Caco-2 (cell line): ENCODE data around the gene XAGE2. TPM values are rescaled to one million over a fixed set of nuclear protein-coding genes. Genes with fewer than 3 reads are reported as not detected.
"Not testable (repeated sequence)": the region's sequence is repeated elsewhere in the genome, so short reads cannot be mapped to it uniquely, and the experiment has no call there.

Source experiments
- Bru-seq: library from RNA; stranded (reverse); fragments of 400-500 nt; gene quantifications from one replicate; lab custom pipeline; 2021; lab: Mats Ljungman, UMichigan
- BruChase-seq, 2 experiments: library from RNA; stranded (reverse); fragments of 400-500 nt; gene quantifications; one replicate each; lab custom pipeline; 2021; lab: Mats Ljungman, UMichigan
- BruUV-seq: library from RNA; stranded (reverse); fragments of 400-500 nt; replicated peaks from 2 replicates; lab custom pipeline; 2021; lab: Mats Ljungman, UMichigan
- CTCF ChIA-PET: fragments of 300-600 bp; sonication (Branson Sonifier 250); formaldehyde crosslinking; loops from one replicate; lab custom pipeline; 2022; ENCODE audit warnings: antibody characterized with exemption; lab: Charles Lee
- POLR2A ChIA-PET: fragments of 300-600 bp; sonication (Branson Sonifier 250); formaldehyde crosslinking; loops from one replicate; lab custom pipeline; 2022; ENCODE audit warnings: antibody characterized with exemption; lab: Charles Lee
- DNase-seq, 2 experiments: peaks; one replicate each; pipeline versions ENCODE4 v3.0.0 to v3.0.0-alpha.2; 2020 to 2022
- H3K27me3 ChIP-seq: replicated peaks from 2 replicates; pipeline ENCODE4 v1.6.0; 2011; ENCODE audit warnings: low read length; ENCODE audit not compliant: control insufficient read depth, insufficient read depth
- H3K36me3 ChIP-seq: 2 replicates; pipeline ENCODE4 v1.5.1; 2011; ENCODE audit warnings: low read length; ENCODE audit not compliant: control insufficient read depth, insufficient read depth
- H3K4me1 ChIP-seq: fragments of 250-450 bp; sonication (Bioruptor Pico); 2 replicates; pipeline ENCODE4 v1.5.1; 2020; ENCODE audit warnings: mild to moderate bottlenecking
- H3K4me3 ChIP-seq: 2 replicates; pipeline ENCODE4 v1.5.1; 2011; ENCODE audit warnings: low read depth, mild to moderate bottlenecking, control low read depth, low read length
- H3K9me3 ChIP-seq: fragments of 250-450 bp; sonication (Bioruptor Pico); 2 replicates; pipeline ENCODE4 v1.5.1; 2020; ENCODE audit warnings: mild to moderate bottlenecking, moderate library complexity
- H3K27ac Mint-ChIP-seq: one replicate; pipeline ENCODE4 v1.8.0; 2022; ENCODE audit warnings: mixed read lengths; ENCODE audit not compliant: unreplicated experiment
- H3K27me3 Mint-ChIP-seq: one replicate; pipeline ENCODE4 v1.8.0; 2022; ENCODE audit warnings: mixed read lengths; ENCODE audit not compliant: insufficient read depth, unreplicated experiment
- H3K36me3 Mint-ChIP-seq: one replicate; pipeline ENCODE4 v1.8.0; 2022; ENCODE audit warnings: mild to moderate bottlenecking, mixed read lengths; ENCODE audit not compliant: insufficient read depth, unreplicated experiment
- H3K4me1 Mint-ChIP-seq: one replicate; pipeline ENCODE4 v1.8.0; 2022; ENCODE audit warnings: low read depth, mixed read lengths; ENCODE audit not compliant: unreplicated experiment
- H3K4me3 Mint-ChIP-seq: one replicate; pipeline ENCODE4 v1.8.0; 2022; ENCODE audit warnings: mild to moderate bottlenecking, moderate library complexity, mixed read lengths; ENCODE audit not compliant: unreplicated experiment
- H3K9me3 Mint-ChIP-seq: one replicate; pipeline ENCODE4 v1.8.0; 2022; ENCODE audit warnings: mixed read lengths; ENCODE audit not compliant: unreplicated experiment
- intact Hi-C: fragments of 100-400 bp; cut with micrococcal nuclease; formaldehyde crosslinking; loops from one replicate; pipeline ENCODE4 v1.10.0; 2022; ENCODE audit not compliant: unreplicated experiment
- long read RNA-seq: library from polyadenylated mRNA; stranded (forward); transcript quantifications from one replicate; pipeline ENCODE4 v2.0.0, GENCODE V29; 2022
- total RNA-seq: library from RNA; stranded (reverse); gene quantifications from 2 replicates; pipeline ENCODE4 v1.2.3, GENCODE V29; 2022
- TF ChIP-seq, protein P1 (sequence below), 2 experiments: fragments of 200-600 bp in 1 of 2; IDR thresholded peaks; 1 replicate in 1 of 2; 2 replicates in 1 of 2; pipeline versions ENCODE4 v1.5.1 to v1.8.0; 2011 to 2022; ENCODE audit warnings: antibody characterized with exemption in 1 of 2, control low read depth in 1 of 2, inconsistent platforms in 1 of 2, low read depth in 1 of 2, low read length in 1 of 2, mild to moderate bottlenecking in 1 of 2, moderate library complexity in 1 of 2; ENCODE audit not compliant: insufficient read depth in 1 of 2, severe bottlenecking in 1 of 2, unreplicated experiment in 1 of 2

XAGE2 gene
- total RNA-seq (2.8 and 5.7 TPM in 2 replicates), Bru-seq, nascent RNA (percentile 44 among the genes with signal in this experiment), BruChase-seq, experiment 1, labeled RNA remaining after a 2-hour chase (percentile 20 among the genes with signal in this experiment), BruChase-seq, experiment 2, labeled RNA remaining after a 6-hour chase (percentile 19 among the genes with signal in this experiment)
- long read RNA-seq, transcript XAGE2-201 (5 exons, 618 nt) = major isoform, 9 of 10 reads
- long read RNA-seq, partial matches to known transcripts = 1 of 10 reads
- long read RNA-seq, other reads (novel, unspliced or antisense) = 0 of 10 reads

- peak in 1 of 2 experiments; percentile 43 for DNase-seq
- TF ChIP-seq, protein P1, sequence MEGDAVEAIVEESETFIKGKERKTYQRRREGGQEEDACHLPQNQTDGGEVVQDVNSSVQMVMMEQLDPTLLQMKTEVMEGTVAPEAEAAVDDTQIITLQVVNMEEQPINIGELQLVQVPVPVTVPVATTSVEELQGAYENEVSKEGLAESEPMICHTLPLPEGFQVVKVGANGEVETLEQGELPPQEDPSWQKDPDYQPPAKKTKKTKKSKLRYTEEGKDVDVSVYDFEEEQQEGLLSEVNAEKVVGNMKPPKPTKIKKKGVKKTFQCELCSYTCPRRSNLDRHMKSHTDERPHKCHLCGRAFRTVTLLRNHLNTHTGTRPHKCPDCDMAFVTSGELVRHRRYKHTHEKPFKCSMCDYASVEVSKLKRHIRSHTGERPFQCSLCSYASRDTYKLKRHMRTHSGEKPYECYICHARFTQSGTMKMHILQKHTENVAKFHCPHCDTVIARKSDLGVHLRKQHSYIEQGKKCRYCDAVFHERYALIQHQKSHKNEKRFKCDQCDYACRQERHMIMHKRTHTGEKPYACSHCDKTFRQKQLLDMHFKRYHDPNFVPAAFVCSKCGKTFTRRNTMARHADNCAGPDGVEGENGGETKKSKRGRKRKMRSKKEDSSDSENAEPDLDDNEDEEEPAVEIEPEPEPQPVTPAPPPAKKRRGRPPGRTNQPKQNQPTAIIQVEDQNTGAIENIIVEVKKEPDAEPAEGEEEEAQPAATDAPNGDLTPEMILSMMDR (IDR thresholded peaks at IDR 0.05; ENCODE audit: insufficient read depth in 1 of 2, low read depth in 1 of 2, low read length in 1 of 2, severe bottlenecking in 1 of 2, unreplicated experiment in 1 of 2) = no peak
- Histone ChIP-seq H3K4me1 (no peaks in the 10 kb centered on the region), H3K4me3 (no peak within 1 kb of the TSS), H3K36me3 (no peaks in the 10 kb centered on the region), H3K9me3 (no peaks in the 10 kb centered on the region), H3K27me3 (no peaks in the 10 kb centered on the region)
- Mint-ChIP-seq H3K36me3 (no peaks in the 10 kb centered on the region), H3K27ac (peak within 1 kb of the TSS; percentile 76), H3K27me3 (no peaks in the 10 kb centered on the region), H3K4me3 (peak within 1 kb of the TSS; percentile 60), H3K4me1 (no peaks in the 10 kb centered on the region), H3K9me3 (no peaks in the 10 kb centered on the region)
- CTCF ChIA-PET = no interaction called here
- BruUV-seq = no TSS peak
- intact Hi-C loops = no loop called here
- POLR2A ChIA-PET = no interaction called here
Observed at GRCh38 chrX:52368368-52369055, at the start of gene XAGE2. Gene XAGE2, plus strand, starts transcription at chrX:52369021. Its CDS starts 994 bp downstream, at chrX:52370015.

- CTCF ChIA-PET = no interaction called here
- TF ChIP-seq, protein P1 (IDR thresholded peaks at IDR 0.05; ENCODE audit: insufficient read depth in 1 of 2, low read depth in 1 of 2, low read length in 1 of 2, severe bottlenecking in 1 of 2, unreplicated experiment in 1 of 2) = no peak
Observed at GRCh38 chrX:52337410-52337809, 31.4 kb upstream of the XAGE2 start.

GRCh38 chrX:52341493-52341892 is 27.3 kb upstream of the XAGE2 start:
- TF ChIP-seq, protein P1 (IDR thresholded peaks at IDR 0.05; ENCODE audit: insufficient read depth in 1 of 2, low read depth in 1 of 2, low read length in 1 of 2, severe bottlenecking in 1 of 2, unreplicated experiment in 1 of 2) = no peak
- Histone ChIP-seq H3K27me3 (no peaks in the 10 kb centered on the region), H3K4me3 (no peak overlapping the region), H3K4me1 (no peaks in the 10 kb centered on the region), H3K9me3 (no peaks in the 10 kb centered on the region), H3K36me3 (no peaks in the 10 kb centered on the region)
- ChIA-PET POLR2A (no interaction called here), CTCF (no interaction called here)
- Mint-ChIP-seq H3K27me3 (peaks cover 20% of the 10 kb centered on the region), H3K27ac (no peak overlapping the region), H3K4me1 (peaks cover 6% of the 10 kb centered on the region), H3K36me3 (no peaks in the 10 kb centered on the region), H3K9me3 (no peaks in the 10 kb centered on the region), H3K4me3 (no peak overlapping the region)
- DNase-seq = no peak
- BruUV-seq = no TSS peak
- intact Hi-C loops = no loop called here

More at GRCh38 chrX:52337410-52337809, 31.4 kb upstream of the XAGE2 start:
- Mint-ChIP-seq H3K9me3 (peaks cover 13% of the 10 kb centered on the region), H3K4me1 (peaks cover 6% of the 10 kb centered on the region), H3K27me3 (peaks cover 22% of the 10 kb centered on the region), H3K36me3 (no peaks in the 10 kb centered on the region), H3K27ac (no peak overlapping the region), H3K4me3 (no peak overlapping the region)
- BruUV-seq = no TSS peak
- Histone ChIP-seq H3K27me3 (no peaks in the 10 kb centered on the region), H3K4me1 (no peaks in the 10 kb centered on the region), H3K4me3 (no peak overlapping the region), H3K9me3 (no peaks in the 10 kb centered on the region), H3K36me3 (no peaks in the 10 kb centered on the region)
- POLR2A ChIA-PET = no interaction called here
- intact Hi-C loops = no loop called here
- no peak for DNase-seq

GRCh38 chrX:52343131-52343530 is 25.7 kb upstream of the XAGE2 start:
- DNase-seq, H3K9me3 Mint-ChIP-seq, H3K4me3 Mint-ChIP-seq, H3K27me3 ChIP-seq, H3K4me3 ChIP-seq, BruUV-seq, CTCF ChIA-PET, POLR2A ChIA-PET, intact Hi-C loops, H3K9me3 ChIP-seq, H3K4me1 ChIP-seq, H3K36me3 Mint-ChIP-seq, H3K36me3 ChIP-seq, H3K4me1 Mint-ChIP-seq: not testable (repeated sequence)
- Mint-ChIP-seq H3K27me3 (peaks cover 17% of the 10 kb centered on the region), H3K27ac (peak overlapping the region; percentile 42)
